Measurements from ENCODE around the gene DNAH14. TPM values are rescaled to one million over a fixed set of nuclear protein-coding genes. Genes with fewer than 3 reads are reported as not detected.
A peak's percentile ranks its signal among the peaks of the same experiment; 100 is the strongest.
"Not testable (repeated sequence)": the region's sequence is repeated elsewhere in the genome, so short reads cannot be mapped to it uniquely, and the experiment has no call there.

DNAH14 gene
- polyA plus RNA-seq, 1 donor from 2014 or later: 0.10 TPM

- no peak overlapping the region for H3K4me3 Mint-ChIP-seq
- H3K27me3 Mint-ChIP-seq: peaks cover 3% of the 10 kb centered on the region
- no peaks in the 10 kb centered on the region for H3K4me1 Mint-ChIP-seq
- H3K9me3 Mint-ChIP-seq: peaks cover 0 to 2% (median 0%) of the 10 kb centered on the region in 3 donors
- no peak overlapping the region for H3K27ac Mint-ChIP-seq
- no peaks in the 10 kb centered on the region for H3K36me3 Mint-ChIP-seq
Measured at GRCh38 chr1:225119307-225119706, 189.8 kb downstream of the DNAH14 start.

DNA sequence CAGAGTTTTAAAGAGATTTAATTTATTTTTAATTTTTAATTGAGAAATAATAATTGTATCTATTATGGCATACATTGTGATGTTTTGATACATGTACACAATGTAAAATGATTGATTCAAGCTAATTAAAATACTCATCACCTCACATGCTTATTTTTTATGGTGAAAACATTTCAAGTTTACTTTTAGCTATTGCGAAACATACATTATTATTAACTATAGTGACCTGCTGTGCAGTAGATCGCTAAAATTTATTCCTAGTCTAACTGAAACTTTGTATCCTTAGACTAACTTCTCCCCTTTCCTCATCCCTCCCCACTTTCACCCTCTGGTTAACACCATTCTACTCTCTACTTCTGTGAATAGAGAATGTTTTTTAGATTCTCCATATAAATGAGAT lies 191.6 kb downstream of the DNAH14 start:
- Mint-ChIP-seq H3K27ac (no peak overlapping the region), H3K4me3 (no peak overlapping the region), H3K4me1 (no peaks in the 10 kb centered on the region), H3K36me3 (no peaks in the 10 kb centered on the region), H3K9me3 (peaks cover 0 to 5% (median 2%) of the 10 kb centered on the region in 3 donors), H3K27me3 (no peaks in the 10 kb centered on the region)

DNA sequence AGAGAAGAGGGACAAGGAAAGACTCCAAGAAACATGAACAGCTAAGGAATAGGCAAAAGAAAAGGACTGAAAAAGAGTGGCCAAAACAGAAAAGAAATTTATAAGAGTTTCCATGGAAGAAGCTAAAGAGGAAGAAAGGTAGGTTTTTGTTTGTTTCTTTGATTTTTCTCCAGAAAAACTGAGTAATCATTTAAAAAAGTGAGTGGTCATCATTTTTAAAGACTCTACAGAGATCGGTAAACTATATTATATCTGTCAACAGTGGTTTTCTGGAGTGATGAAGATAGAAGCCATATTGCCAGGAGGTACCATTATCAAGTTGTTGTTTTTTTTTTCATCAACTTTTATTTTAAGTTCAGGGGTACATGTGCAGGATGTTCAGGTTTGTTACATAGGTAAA lies 202.4 kb downstream of the DNAH14 start:
- no peaks in the 10 kb centered on the region for H3K27me3 Mint-ChIP-seq
- H3K4me3 Mint-ChIP-seq: no peak overlapping the region
- H3K4me1 Mint-ChIP-seq: no peaks in the 10 kb centered on the region
- H3K27ac Mint-ChIP-seq: no peak overlapping the region
- peaks cover 0 to 16% (median 12%) of the 10 kb centered on the region in 3 donors for H3K9me3 Mint-ChIP-seq
- no peaks in the 10 kb centered on the region for H3K36me3 Mint-ChIP-seq

GRCh38 chr1:225137976-225138375 lies 208.5 kb downstream of the DNAH14 start:
- Mint-ChIP-seq H3K4me1 (no peaks in the 10 kb centered on the region), H3K27me3 (peaks cover 4% of the 10 kb centered on the region), H3K4me3 (no peak overlapping the region), H3K36me3 (no peaks in the 10 kb centered on the region), H3K9me3 (peaks cover 0 to 16% (median 12%) of the 10 kb centered on the region in 3 donors), H3K27ac (no peak overlapping the region)

DNA sequence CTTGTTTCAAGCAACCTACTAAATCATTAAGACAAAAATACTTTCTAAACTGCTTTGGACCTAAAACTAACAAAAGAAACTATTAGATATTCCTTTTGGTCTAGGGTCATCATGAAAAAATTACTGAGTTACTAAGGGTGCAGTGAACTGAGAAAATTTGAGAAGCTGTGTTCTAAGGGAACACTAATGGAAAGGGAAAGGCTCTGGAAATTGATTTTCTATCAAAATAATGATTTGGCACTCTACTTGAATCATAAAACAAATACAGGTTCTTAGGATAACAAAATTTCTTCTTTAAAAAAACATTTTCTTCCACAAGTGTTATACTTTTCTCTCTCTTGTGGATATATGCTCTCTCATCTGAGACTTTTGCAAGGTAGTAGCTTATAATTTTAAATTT lies 213.5 kb downstream of the DNAH14 start:
- H3K27ac Mint-ChIP-seq: no peak overlapping the region
- H3K9me3 Mint-ChIP-seq: no peaks in the 10 kb centered on the region
- H3K36me3 Mint-ChIP-seq: no peaks in the 10 kb centered on the region
- H3K4me3 Mint-ChIP-seq: no peak overlapping the region
- H3K4me1 Mint-ChIP-seq: no peaks in the 10 kb centered on the region
- H3K27me3 Mint-ChIP-seq: peaks cover 4% of the 10 kb centered on the region

GRCh38 chr1:225146478-225146877 lies 217.0 kb downstream of the DNAH14 start:
- Mint-ChIP-seq H3K36me3 (no peaks in the 10 kb centered on the region), H3K27ac (no peak overlapping the region), H3K4me1 (no peaks in the 10 kb centered on the region), H3K9me3 (no peaks in the 10 kb centered on the region), H3K27me3 (no peaks in the 10 kb centered on the region), H3K4me3 (no peak overlapping the region)

DNA sequence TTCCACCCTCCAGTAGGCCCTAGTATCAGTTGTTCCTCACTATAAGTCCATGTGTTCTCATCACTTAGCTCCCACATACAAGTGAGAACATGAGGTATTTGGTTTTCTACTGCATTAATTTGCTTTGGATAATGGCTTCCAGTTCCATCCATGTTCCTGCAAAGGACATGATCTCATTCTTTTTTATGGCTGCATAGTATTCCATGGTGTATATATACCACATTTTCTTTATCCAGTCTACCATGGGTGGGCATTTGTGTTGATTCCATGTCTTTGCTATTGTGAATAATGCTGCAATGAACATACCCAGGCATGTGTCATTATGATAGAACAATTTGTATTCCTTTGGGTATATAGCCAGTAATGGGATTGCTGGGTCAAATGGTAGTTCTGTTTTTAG lies 218.3 kb downstream of the DNAH14 start:
- not testable (repeated sequence) for H3K4me1 Mint-ChIP-seq, H3K36me3 Mint-ChIP-seq, H3K9me3 Mint-ChIP-seq, H3K27ac Mint-ChIP-seq, H3K27me3 Mint-ChIP-seq, H3K4me3 Mint-ChIP-seq

- Mint-ChIP-seq H3K9me3 (no peaks in the 10 kb centered on the region), H3K36me3 (no peaks in the 10 kb centered on the region), H3K4me3 (no peak overlapping the region), H3K4me1 (no peaks in the 10 kb centered on the region), H3K27ac (no peak overlapping the region), H3K27me3 (no peaks in the 10 kb centered on the region)
Measured at GRCh38 chr1:225152061-225152460, 222.6 kb downstream of the DNAH14 start.

DNA sequence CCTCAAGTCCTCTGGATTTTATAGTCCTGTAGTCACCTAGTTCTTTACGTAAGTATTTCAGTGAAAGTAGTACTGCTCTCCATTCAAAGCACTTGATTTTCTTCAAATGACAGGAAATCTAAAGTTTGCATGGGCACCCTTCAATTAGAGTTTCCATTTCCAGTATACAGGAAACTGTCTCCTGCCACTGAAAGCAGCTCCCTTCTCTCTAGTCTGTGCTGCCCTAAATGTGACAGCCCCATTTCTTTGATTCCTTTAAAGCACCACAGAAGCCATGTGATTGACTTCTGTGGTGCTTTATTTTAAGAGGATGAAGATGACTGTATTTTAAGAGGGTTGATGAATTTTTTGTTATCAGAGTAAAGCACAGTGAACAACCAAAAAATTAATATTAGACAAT lies 226.1 kb downstream of the DNAH14 start:
- H3K9me3 Mint-ChIP-seq: no peaks in the 10 kb centered on the region
- H3K27ac Mint-ChIP-seq: no peak overlapping the region
- H3K27me3 Mint-ChIP-seq: no peaks in the 10 kb centered on the region
- H3K4me1 Mint-ChIP-seq: no peaks in the 10 kb centered on the region
- no peak overlapping the region for H3K4me3 Mint-ChIP-seq
- no peaks in the 10 kb centered on the region for H3K36me3 Mint-ChIP-seq

DNA sequence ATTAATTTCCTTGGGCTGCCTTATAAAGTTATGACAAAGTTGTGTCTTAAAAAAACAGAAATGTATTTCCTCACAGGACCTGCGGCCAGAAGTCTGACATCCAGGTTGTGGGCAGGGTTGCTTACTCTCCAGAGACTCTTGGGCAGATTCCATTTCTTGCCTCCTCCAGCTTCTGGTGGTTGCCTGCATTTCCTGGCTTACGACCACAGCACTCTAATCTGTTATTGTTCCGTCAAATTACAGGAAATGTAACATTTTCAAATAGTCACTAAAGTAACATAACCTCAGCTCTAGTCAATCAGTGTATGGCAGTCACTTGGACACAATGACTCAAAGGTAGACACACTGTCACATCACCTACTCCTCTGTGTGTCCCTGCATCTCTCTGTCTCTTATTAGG lies 226.8 kb downstream of the DNAH14 start:
- Mint-ChIP-seq H3K4me3 (no peak overlapping the region), H3K9me3 (no peaks in the 10 kb centered on the region), H3K27ac (no peak overlapping the region), H3K27me3 (no peaks in the 10 kb centered on the region), H3K36me3 (no peaks in the 10 kb centered on the region), H3K4me1 (peaks cover 0 to under 1% (median 0%) of the 10 kb centered on the region in 3 donors)

DNA sequence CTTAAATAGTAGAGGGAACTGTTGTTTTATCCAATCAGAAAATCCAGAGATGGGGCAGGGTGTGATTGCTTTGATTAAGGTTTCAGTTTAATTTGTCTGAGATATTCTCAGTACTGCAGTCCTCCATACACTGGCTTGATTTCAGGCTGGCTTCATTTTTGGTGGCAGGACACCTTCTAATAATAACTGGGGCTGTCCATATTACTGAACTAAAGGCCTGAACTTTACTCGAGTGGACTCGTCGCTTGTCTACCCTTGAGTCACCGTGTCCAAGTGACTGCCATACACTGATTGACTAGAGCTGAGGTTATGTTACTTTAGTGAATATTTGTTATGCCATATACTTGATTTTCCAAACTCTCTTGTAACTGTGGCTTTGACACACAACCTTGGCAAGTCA lies 228.8 kb downstream of the DNAH14 start:
- H3K27me3 Mint-ChIP-seq: no peaks in the 10 kb centered on the region
- H3K4me3 Mint-ChIP-seq: no peak overlapping the region
- no peaks in the 10 kb centered on the region for H3K36me3 Mint-ChIP-seq
- no peaks in the 10 kb centered on the region for H3K9me3 Mint-ChIP-seq
- H3K27ac Mint-ChIP-seq: no peak overlapping the region
- H3K4me1 Mint-ChIP-seq: peaks cover 0 to 2% (median 0%) of the 10 kb centered on the region in 3 donors

DNA sequence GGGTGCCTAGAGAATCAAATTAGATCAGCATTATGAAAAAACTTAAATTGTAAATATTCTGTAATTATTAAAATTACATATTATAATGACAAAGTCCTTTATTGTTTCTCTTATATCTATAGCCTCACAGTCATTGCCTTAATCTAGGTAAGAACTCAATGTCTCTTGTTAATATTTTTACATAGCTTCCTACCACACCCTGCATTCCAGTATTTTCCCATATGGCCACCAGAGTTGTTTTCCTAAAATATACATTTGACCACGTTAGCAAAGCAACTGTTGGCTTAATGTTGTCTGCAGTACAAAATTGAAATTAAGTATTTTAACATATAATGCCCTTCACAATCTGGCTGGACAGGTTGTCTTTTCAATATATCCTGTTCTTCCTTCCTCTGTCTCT lies 230.3 kb downstream of the DNAH14 start:
- Mint-ChIP-seq H3K27me3 (no peaks in the 10 kb centered on the region), H3K36me3 (no peaks in the 10 kb centered on the region), H3K27ac (no peak overlapping the region), H3K9me3 (no peaks in the 10 kb centered on the region), H3K4me3 (no peak overlapping the region), H3K4me1 (peaks cover 0 to 2% (median 0%) of the 10 kb centered on the region in 3 donors)

DNA sequence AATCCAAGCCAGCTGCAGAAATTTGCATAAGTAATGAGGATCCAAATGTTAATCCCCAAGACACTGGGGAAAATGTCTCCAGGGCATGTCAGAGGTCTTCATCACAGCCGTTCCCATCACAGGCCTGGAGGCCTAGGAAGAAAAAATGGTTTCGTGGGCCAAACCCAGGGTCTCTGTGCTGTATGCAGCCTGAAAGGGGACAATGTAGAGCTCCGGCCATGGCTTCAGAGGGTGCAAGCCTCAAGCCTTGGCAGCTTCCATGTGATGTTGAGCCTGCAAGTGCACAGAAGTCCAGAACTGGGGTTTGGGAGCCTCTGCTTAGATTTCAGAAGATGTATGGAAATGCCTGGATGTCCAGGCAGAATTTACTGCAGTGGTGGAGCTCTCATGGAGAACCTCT lies 247.9 kb downstream of the DNAH14 start:
- not testable (repeated sequence) for H3K36me3 Mint-ChIP-seq, H3K27ac Mint-ChIP-seq, H3K27me3 Mint-ChIP-seq, H3K4me3 Mint-ChIP-seq, H3K4me1 Mint-ChIP-seq
- H3K9me3 Mint-ChIP-seq: peaks cover 17 to 32% (median 28%) of the 10 kb centered on the region in 3 donors

DNA sequence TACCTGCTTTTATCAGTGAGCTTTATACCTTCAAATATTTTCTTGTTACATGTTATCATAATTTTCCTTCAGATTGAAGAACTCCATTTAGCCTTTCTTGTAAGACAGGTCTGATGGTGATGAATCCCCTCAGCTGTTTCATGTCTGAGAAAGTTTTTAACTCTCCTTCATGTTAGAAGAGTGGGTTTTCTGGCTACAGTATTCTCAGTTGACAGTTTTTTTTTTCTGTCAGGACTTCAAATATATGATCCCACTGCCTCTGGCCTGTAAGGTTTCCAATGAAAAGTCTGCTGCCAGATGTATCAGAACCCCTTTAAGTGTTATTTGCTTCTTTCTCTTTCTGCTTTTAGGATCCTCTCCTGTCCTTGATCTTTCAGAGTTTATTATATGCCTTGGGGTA lies 250.2 kb downstream of the DNAH14 start:
- Mint-ChIP-seq H3K4me1 (no peaks in the 10 kb centered on the region), H3K9me3 (peaks cover 15 to 39% (median 28%) of the 10 kb centered on the region in 3 donors), H3K27me3 (no peaks in the 10 kb centered on the region), H3K4me3 (no peak overlapping the region), H3K36me3 (peaks cover 5% of the 10 kb centered on the region), H3K27ac (no peak overlapping the region)

DNA sequence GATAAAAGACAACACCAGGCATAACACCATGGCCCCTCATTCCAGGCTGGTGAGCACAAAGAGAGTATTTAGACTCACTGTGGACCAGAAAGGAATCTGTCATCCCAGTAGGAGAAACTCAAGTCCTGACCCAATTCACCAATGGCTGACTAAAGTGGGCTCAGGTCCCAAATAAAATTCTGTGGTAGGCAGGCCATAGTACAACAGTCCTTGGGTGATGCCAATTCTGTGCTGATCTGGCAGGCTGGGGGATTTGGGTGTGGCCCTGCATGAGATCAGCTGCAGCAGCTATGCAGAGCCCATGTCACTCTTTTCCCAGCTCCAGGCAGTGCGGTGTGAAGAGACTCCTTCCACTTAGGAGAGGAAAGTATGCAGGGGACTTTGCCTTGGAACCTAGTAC lies 253.2 kb downstream of the DNAH14 start:
- no peaks in the 10 kb centered on the region for H3K36me3 Mint-ChIP-seq
- no peaks in the 10 kb centered on the region for H3K27me3 Mint-ChIP-seq
- no peak overlapping the region for H3K4me3 Mint-ChIP-seq
- H3K4me1 Mint-ChIP-seq: no peaks in the 10 kb centered on the region
- peak overlapping the region in 1 of 3 donors; percentile 57 for H3K27ac Mint-ChIP-seq
- H3K9me3 Mint-ChIP-seq: peaks cover 13 to 33% (median 20%) of the 10 kb centered on the region in 3 donors

DNA sequence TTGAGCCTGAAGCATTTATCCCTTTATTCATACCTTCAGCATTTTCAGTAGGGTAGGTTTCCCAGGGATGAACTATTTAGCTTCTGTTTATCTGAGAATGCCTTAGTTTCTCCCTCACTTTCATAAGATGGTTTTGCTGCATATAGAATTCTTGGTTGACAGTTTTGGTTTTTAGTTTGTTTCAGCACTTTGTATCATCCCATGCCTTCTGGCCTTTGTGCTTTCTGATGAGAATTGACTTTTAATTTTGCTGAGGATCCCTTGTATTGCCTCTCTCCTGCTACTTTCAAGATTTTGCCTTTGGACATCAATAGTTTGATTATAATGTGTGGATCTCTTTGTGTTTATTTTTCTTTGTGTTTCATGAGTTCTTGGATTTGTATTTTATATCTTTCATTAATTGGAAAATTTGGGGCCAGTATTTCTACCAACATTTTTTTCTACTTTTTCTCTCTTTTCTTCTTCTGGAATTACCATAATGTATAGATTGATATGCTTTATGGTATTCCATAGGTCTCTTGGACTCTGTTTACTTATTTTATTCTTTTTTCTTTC lies 261.8 kb downstream of the DNAH14 start:
- no peak overlapping the region for H3K27ac Mint-ChIP-seq
- peak overlapping the region in 1 of 4 donors; percentile 42 for H3K4me3 Mint-ChIP-seq

More for the DNA sequence above, 261.8 kb downstream of the DNAH14 start:
- Mint-ChIP-seq H3K36me3 (no peaks in the 10 kb centered on the region), H3K4me1 (no peaks in the 10 kb centered on the region), H3K27me3 (peaks cover 1% of the 10 kb centered on the region), H3K9me3 (peaks cover 9 to 38% (median 12%) of the 10 kb centered on the region in 3 donors)
